GM18508 (cell line): Measurements from ENCODE around the gene FAH.

Experiments used
- ATAC-seq: cut with Tn5 transposase; IDR thresholded peaks from one replicate; pipeline ENCODE4 v1.9.1; 2021; ENCODE audit warnings: moderate number of reproducible peaks; ENCODE audit not compliant: insufficient read depth, unreplicated experiment

FAH gene

DNA sequence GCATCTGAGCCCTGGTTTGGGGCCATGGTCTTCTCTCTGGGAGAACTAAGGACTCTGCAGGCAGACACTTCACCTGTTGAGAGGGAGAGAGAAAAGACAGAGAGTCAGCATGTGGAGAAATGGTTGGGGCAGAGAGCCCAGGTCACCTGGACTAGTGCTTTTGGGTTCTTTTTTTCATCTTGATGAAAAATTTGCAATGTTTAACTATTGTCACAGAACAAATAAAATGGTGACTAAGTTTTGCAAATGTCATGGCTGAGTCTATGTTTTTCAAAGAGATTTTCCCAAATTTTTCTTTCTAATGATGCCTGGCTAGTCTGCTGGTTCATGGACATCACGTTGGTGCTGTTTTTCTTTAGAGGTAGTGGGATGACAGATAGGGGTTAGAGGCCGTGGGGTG is 17.8 kb downstream of the FAH start:
- ATAC-seq = no peak

DNA sequence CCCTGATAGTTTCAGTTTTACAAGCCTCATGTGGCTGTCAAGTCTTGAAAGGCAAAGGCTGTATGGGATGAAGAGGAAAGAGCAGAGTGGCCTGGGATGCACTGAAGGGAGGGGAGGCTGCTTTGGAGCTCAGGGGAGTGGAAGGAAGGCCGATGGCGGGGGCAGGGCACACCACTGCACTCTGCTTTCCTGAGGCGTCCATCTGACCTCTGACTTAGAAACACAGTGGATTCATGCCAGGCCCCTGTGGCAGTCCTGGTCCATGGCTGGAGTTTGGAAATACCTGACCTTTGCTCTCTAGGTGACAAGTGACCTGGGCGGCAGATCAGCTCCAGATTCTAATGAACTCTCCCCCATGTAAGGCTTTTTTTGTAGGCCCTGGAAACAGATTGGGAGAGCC is 19.0 kb downstream of the FAH start:
- ATAC-seq = no peak

DNA sequence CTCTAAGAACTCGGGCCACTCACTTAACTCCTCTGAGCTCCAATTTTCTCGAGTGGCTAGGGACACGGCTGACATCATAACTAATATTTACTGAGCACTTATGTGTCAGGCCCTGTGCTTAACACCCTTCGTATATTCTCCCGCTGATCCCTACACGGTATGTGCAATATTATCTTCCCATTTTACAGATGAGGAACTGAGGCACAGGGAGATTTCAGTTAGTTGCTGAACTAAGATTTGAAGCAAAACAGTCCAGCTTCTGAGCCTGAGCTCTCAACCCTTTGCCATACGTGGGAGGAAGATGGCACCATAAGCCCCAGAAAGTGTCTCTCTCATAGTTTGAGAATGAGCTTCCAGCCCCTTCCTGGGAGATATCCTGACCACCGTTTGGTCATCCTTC is 19.6 kb downstream of the FAH start:
- ATAC-seq = no peak

- ATAC-seq = no peak
Observed at GRCh38 chr15:80173022-80173759, 20.4 kb downstream of the FAH start.

- no peak for ATAC-seq
Observed at GRCh38 chr15:80174017-80174746, 21.4 kb downstream of the FAH start.

DNA sequence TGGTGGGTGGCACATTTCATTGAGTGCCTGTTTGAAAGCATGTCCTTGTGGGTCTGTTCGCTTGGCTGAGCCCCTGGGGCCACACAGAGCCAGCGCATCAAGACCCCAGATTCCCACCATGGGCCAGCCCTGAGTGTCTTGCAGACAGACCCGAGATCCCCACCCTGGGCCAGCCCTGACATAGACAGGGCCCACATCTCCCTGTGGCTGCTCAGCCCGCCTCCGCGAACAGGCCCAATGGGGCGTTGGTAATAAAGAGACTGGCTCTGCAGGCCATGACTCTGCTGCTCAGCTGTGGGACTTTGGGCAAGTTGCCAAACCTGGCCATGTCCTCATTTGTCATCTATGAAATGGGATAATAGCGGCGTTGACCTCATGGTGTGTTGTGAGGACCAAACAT is 22.6 kb downstream of the FAH start:
- ATAC-seq = no peak

DNA sequence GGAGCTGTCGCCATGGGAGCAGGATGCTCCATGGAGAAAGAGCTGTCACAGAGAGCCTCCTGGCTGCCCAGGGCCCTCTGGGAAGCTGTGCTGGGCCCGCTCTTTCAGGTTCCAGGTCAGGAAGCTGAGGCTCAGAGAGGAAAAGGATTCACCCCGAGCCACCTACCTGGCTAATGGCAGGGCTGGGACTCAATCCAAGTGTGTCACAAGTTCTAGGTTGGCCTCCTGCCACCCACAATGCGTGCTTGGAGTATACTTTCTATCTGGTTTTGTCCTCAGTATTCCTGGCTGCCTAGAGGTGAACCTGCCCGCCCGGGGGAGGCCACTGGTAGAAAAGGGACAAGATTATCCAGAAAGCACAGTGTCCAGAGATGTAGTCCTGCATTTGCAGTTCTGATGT is 23.6 kb downstream of the FAH start:
- ATAC-seq = no peak

DNA sequence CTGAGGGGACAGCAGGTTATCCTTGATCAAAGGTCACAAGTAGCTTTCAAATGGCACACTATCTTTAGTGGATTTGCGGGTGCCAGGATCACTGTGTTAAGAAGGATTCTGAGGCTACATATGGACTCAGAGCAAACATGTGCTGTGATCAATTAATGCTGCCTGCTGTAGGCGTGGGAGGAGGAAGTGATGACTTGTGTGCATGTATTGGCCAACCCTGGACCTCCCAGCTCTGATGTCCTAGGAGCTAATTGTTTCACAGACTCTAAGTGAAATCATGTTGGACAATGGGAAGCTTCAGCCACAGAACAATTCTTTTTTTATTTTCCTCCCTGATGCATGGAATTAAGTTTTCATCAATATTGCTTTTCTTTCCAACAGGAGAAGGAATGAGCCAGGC is 24.4 kb downstream of the FAH start:
- ATAC-seq = no peak

DNA sequence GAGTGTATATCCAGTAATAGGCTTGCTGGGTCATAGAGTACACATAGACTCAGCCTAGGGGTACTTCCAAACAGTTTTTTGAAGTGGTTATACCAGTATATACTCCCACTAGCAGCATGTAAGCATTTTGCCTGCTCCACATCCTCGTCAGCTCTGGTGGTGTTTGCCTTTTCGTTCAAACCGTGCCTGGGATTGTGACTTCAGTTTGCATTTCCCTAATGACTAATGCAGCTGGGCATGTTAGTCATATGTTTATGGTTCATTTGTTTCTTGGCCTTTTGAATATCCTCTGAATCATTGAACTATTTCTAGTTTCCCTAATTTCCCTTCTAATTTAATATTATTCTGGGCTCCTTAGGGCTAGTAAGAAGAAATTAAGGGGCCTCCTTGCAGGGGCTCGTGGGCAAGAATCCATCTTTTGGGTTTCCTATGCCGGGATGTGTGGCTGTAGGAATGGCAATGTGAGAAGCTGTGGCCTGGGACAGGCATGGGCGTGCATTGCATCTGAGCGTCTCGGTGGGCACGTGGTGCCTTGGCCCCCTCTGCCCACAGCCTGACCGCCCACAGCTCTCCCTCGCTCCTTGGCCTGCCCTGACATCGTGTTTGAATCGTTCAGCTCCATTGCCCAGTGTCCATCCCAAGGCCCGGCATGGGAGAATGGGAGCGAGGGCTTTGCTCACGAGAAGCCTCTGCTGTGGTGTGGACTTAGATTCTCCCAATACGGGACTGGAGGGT is 26.4 kb downstream of the FAH start:
- no peak for ATAC-seq

GRCh38 chr15:80179935-80180334 is 27.1 kb downstream of the FAH start:
- ATAC-seq = no peak

DNA sequence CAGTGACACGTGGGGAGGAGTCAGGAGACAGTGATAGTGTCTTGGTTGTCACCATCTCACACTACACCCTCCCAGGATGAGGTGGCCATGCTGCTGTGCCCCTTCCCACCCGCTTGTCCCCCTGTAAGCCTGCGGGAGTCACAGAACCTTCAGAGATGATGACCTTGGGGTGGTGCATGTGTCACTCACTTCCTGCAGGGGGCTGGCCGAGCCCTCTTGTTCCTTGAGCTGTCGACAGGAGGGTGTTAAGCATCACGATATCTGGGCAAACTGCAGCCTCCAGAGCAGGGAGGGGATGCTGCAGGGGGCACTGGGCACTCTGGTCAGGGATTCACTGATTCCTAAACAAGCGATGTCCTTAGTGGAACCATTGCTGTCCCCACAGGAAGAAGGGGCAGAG is 27.7 kb downstream of the FAH start:
- ATAC-seq = no peak

DNA sequence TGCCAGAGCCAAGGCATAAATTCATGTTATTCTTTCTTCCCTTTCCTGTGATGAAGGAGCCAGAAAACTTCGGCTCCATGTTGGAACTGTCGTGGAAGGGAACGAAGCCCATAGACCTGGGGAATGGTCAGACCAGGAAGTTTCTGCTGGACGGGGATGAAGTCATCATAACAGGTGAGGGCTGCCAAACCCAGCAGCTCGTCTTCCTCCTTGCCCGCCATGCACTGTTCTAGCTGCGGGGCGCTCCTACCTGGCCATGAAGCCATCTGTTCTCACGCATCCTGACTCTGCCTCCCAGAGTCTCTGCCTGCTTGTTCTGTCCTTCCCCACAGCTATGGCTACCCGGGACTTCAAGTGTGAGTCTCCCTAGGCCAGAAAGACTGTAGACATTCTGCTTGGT is 28.2 kb downstream of the FAH start:
- ATAC-seq = no peak

- no peak for ATAC-seq
Observed at GRCh38 chr15:80182611-80183261, 29.9 kb downstream of the FAH start.

GRCh38 chr15:80183306-80183705 is 30.5 kb downstream of the FAH start:
- ATAC-seq = no peak

GRCh38 chr15:80183886-80184285 is 31.1 kb downstream of the FAH start:
- ATAC-seq = no peak

GRCh38 chr15:80184554-80184953 is 31.8 kb downstream of the FAH start:
- no peak for ATAC-seq

DNA sequence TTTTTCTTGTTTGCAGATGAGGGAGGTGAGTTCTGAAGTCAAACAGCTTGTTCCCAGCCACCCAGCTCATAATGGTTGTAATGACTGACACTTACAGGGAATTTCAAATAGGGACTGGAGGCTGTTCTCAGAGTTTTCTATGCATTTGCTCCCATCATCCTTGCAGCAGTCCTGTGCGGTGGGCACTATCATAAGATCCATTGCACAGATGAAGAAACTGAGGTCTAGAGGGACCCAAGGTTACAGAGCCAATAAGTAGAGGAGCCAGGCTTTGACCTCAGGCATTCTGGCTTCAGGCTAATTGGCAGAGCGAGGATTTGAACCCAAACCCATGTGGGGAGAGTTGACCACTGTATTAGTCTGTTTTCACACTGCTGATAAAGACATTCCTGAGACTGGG is 32.4 kb downstream of the FAH start:
- ATAC-seq = no peak

GRCh38 chr15:80186066-80186465 is 33.3 kb downstream of the FAH start:
- no peak for ATAC-seq

GRCh38 chr15:80186597-80186996 is 33.8 kb downstream of the FAH start:
- no peak for ATAC-seq

- no peak for ATAC-seq
Observed at GRCh38 chr15:80188251-80188650, 35.5 kb downstream of the FAH start.

GRCh38 chr15:80191198-80191597 is 38.4 kb downstream of the FAH start:
- no peak for ATAC-seq
